Fibroblast of skin of left quadriceps (primary cell): ENCODE data around the gene CFAP53.
"Not testable (repeated sequence)": the region's sequence is repeated elsewhere in the genome, so short reads cannot be mapped to it uniquely, and the experiment has no call there.

Source experiments
- DNase-seq, 2 experiments: peaks; one replicate each; pipeline ENCODE4 v3.0.0-alpha.2; 2013; ENCODE audit warnings: low read depth in 2 of 2

The CFAP53 gene

GRCh38 chr18:50266248-50266704 is at the start of gene CFAP53:
TSS of gene CFAP53 (minus strand) at chr18:50266495. CDS start at chr18:50266404, 91 bp downstream.
- DNase-seq, result peak; percentile 61 to 63

GRCh38 chr18:50315100-50315871 is 49.0 kb upstream of the CFAP53 start:
- DNase-seq, result no peak

GRCh38 chr18:50313873-50314460 is 47.7 kb upstream of the CFAP53 start:
- DNase-seq, result no peak

- no peak for DNase-seq
These were observed 46.8 kb upstream of the CFAP53 start for GRCh38 chr18:50313031-50313607.

GRCh38 chr18:50312296-50313030 is 46.2 kb upstream of the CFAP53 start:
- no peak for DNase-seq

GRCh38 chr18:50311650-50312049 is 45.4 kb upstream of the CFAP53 start:
- DNase-seq, result no peak

- no peak for DNase-seq
These were observed 43.8 kb upstream of the CFAP53 start for GRCh38 chr18:50310080-50310479.

GRCh38 chr18:50308851-50309250 is 42.6 kb upstream of the CFAP53 start:
- not testable (repeated sequence) for DNase-seq

- peak; percentile 69 to 74 for DNase-seq
These were observed 41.6 kb upstream of the CFAP53 start for GRCh38 chr18:50307738-50308470.

GRCh38 chr18:50307400-50307737 is 41.1 kb upstream of the CFAP53 start:
- DNase-seq, result no peak

GRCh38 chr18:50306944-50307343 is 40.6 kb upstream of the CFAP53 start:
- peak in 1 of 2 experiments; percentile 20 for DNase-seq

GRCh38 chr18:50301074-50301473 is 34.8 kb upstream of the CFAP53 start:
- no peak for DNase-seq

GRCh38 chr18:50299626-50300388 is 33.5 kb upstream of the CFAP53 start:
- no peak for DNase-seq

GRCh38 chr18:50298443-50299284 is 32.4 kb upstream of the CFAP53 start:
- DNase-seq, result no peak

- DNase-seq, result peak in 1 of 2 experiments; percentile 37
These were observed 31.5 kb upstream of the CFAP53 start for GRCh38 chr18:50297621-50298442.

GRCh38 chr18:50293039-50293438 is 26.7 kb upstream of the CFAP53 start:
- DNase-seq, result no peak

- DNase-seq, result no peak
These were observed 22.8 kb upstream of the CFAP53 start for GRCh38 chr18:50289108-50289443.

- DNase-seq, result not testable (repeated sequence)
These were observed 22.2 kb upstream of the CFAP53 start for GRCh38 chr18:50288348-50289107.
